OCI-M1 (cell line): ENCODE data around the gene SAFB2.
A peak's percentile ranks its signal among the peaks of the same experiment; 100 is the strongest.

Experiments
- DNase-seq: peaks from one replicate; lab custom pipeline; 2025; lab: John Stamatoyannopoulos, UW

Gene SAFB2

GRCh38 chr19:5579697-5580096 is 42.9 kb downstream of the SAFB2 start:
- DNase-seq: no peak

GRCh38 chr19:5579286-5579685 is 43.3 kb downstream of the SAFB2 start:
- DNase-seq: no peak

- DNase-seq: peak; percentile 68
Measured at GRCh38 chr19:5578097-5578846, 44.3 kb downstream of the SAFB2 start.

- no peak for DNase-seq
Measured at GRCh38 chr19:5575590-5575989, 47.0 kb downstream of the SAFB2 start.

GRCh38 chr19:5572556-5573286 is 49.9 kb downstream of the SAFB2 start:
- DNase-seq: no peak

GRCh38 chr19:5571777-5572176 is 50.8 kb downstream of the SAFB2 start:
- DNase-seq: no peak

- DNase-seq: no peak
Measured at GRCh38 chr19:5567970-5568407, 54.6 kb downstream of the SAFB2 start.

- DNase-seq: no peak
Measured at GRCh38 chr19:5567360-5567969, 55.1 kb downstream of the SAFB2 start, which contains the start of gene TINCR. TINCR (minus strand) TSS chr19:5567953.

GRCh38 chr19:5564930-5565329 is 57.6 kb downstream of the SAFB2 start:
- no peak for DNase-seq

- no peak for DNase-seq
Measured at GRCh38 chr19:5563935-5564612, 58.5 kb downstream of the SAFB2 start.

GRCh38 chr19:5563008-5563431 is 59.6 kb downstream of the SAFB2 start:
- DNase-seq: no peak

GRCh38 chr19:5562280-5562679 is 60.3 kb downstream of the SAFB2 start:
- no peak for DNase-seq

GRCh38 chr19:5561559-5561958 is 61.0 kb downstream of the SAFB2 start:
- no peak for DNase-seq

- DNase-seq: no peak
Measured at GRCh38 chr19:5560156-5560555, 62.4 kb downstream of the SAFB2 start.

- DNase-seq: no peak
Measured at GRCh38 chr19:5559804-5560133, 62.8 kb downstream of the SAFB2 start.

- DNase-seq: no peak
Measured at GRCh38 chr19:5558101-5558621, 64.4 kb downstream of the SAFB2 start.

- no peak for DNase-seq
Measured at GRCh38 chr19:5557691-5558090, 64.9 kb downstream of the SAFB2 start.

- no peak for DNase-seq
Measured at GRCh38 chr19:5554828-5555227, 67.7 kb downstream of the SAFB2 start.

GRCh38 chr19:5553892-5554291 is 68.7 kb downstream of the SAFB2 start:
- no peak for DNase-seq

GRCh38 chr19:5547881-5548280 is 74.7 kb downstream of the SAFB2 start:
- DNase-seq: peak; percentile 77

GRCh38 chr19:5545984-5546383 is 76.6 kb downstream of the SAFB2 start:
- no peak for DNase-seq

- DNase-seq: no peak
Measured at GRCh38 chr19:5545051-5545450, 77.5 kb downstream of the SAFB2 start.
